Aorta (tissue), 5 donors: ENCODE measurements around the gene SCN3A. TPM values are rescaled to one million over a fixed set of nuclear protein-coding genes. Genes with fewer than 3 reads are reported as not detected.

Experiments used
- ATAC-seq: fragments of 200-7000 bp; cut with Tn5 transposase; one replicate; pipeline ENCODE4 v1.9.1; 2022; ENCODE audit warnings: moderate library complexity; ENCODE audit not compliant: low FRiP score
- DNase-seq, 2 donors: peaks; one replicate each; pipeline ENCODE4 v3.0.0-alpha.2; 2020
- H3K27ac ChIP-seq, 2 donors: one replicate each; pipeline ENCODE4 v1.5.1; 2013; ENCODE audit warnings: low read length in 2 of 2, mild to moderate bottlenecking in 2 of 2, moderate library complexity in 2 of 2, control low read depth in 1 of 2, inconsistent platforms in 1 of 2, low read depth in 1 of 2
- H3K27me3 ChIP-seq, 2 donors: one replicate each; pipeline ENCODE4 v1.6.1; 2013; ENCODE audit warnings: control low read depth in 1 of 2, low read length in 1 of 2, mild to moderate bottlenecking in 1 of 2, moderate library complexity in 1 of 2; ENCODE audit not compliant: insufficient read depth in 2 of 2, control insufficient read depth in 1 of 2
- H3K36me3 ChIP-seq, 2 donors: one replicate each; pipeline ENCODE4 v1.6.1; 2013; ENCODE audit warnings: control low read depth in 1 of 2, low read length in 1 of 2, mild to moderate bottlenecking in 1 of 2; ENCODE audit not compliant: insufficient read depth in 2 of 2, control insufficient read depth in 1 of 2
- H3K4me1 ChIP-seq, 2 donors: one replicate each; pipeline ENCODE4 v1.6.1; 2013; ENCODE audit warnings: low read length in 2 of 2, control low read depth in 1 of 2, mild to moderate bottlenecking in 1 of 2, moderate library complexity in 1 of 2; ENCODE audit not compliant: insufficient read depth in 2 of 2, control insufficient read depth in 1 of 2
- H3K4me3 ChIP-seq, 2 donors: one replicate each; pipeline ENCODE4 v1.5.1; 2013; ENCODE audit warnings: low read length in 2 of 2, control low read depth in 1 of 2, mild to moderate bottlenecking in 1 of 2
- H3K9me3 ChIP-seq: one replicate; pipeline ENCODE4 v1.6.1; 2013; ENCODE audit warnings: mild to moderate bottlenecking, low read length; ENCODE audit not compliant: control insufficient read depth
- WGBS, 2 donors: extraction: QIAGEN DNeasy Blood & Tissue Kit; methylation state at CpG; one replicate each; pipeline ENCODE4 v1.1.7; 2013; 5-methylcytosine and 5-hydroxymethylcytosine counted together
- intact Hi-C, 2 donors: fragments of 100-400 bp; cut with DNase I; formaldehyde crosslinking; loops; one replicate each; pipeline versions ENCODE4 v1.14.2 to v1.15.0; 2022
- polyA plus RNA-seq, 2 donors: library from polyadenylated mRNA; stranded (reverse); fragments of 200-250 nt; gene quantifications; one replicate each; pipeline ENCODE4 v1.2.3, GENCODE V29; 2013
- total RNA-seq, 2 donors: library from RNA; stranded (reverse); fragmentation: NEBNext Ultra II Directional; extraction: Animal tissue kit (Norgen Biotek cat#: 25700); gene quantifications; one replicate each; pipeline ENCODE4 v1.2.1, GENCODE V29; 2021
- donor health status: healthy with polysubstance abuse.
- donor health status: Bipolar disorder and iron deficiency.
- donor health status: DM: no; HTN: no; CAD: no.
- donor health status: DM: no; HTN: no; CAD: no.
- donor health status: DM: yes; HTN: yes; CAD: no.

SCN3A gene
- total and polyA plus RNA-seq, 4 donors = 0.08 to 19.3 (median 1.4) TPM

- no peaks in the 10 kb centered on the region for H3K36me3 ChIP-seq
- DNase-seq = no peak
- no peak overlapping the region for H3K27ac ChIP-seq
- ATAC-seq = no peak
- H3K27me3 ChIP-seq = no peaks in the 10 kb centered on the region
- no peaks in the 10 kb centered on the region for H3K9me3 ChIP-seq
- 4 to 6% methylated on average over 3 of the region's 3 CpGs for WGBS, 2 donors
- H3K4me1 ChIP-seq = no peaks in the 10 kb centered on the region
- H3K4me3 ChIP-seq = no peak overlapping the region
- intact Hi-C loops = no loop called here
These were observed 34.4 kb upstream of the SCN3A start for GRCh38 chr2:165238295-165238694.

GRCh38 chr2:165237056-165237455 is 33.2 kb upstream of the SCN3A start:
- ATAC-seq = no peak
- intact Hi-C loops = no loop called here
- no peak for DNase-seq
- H3K27me3 ChIP-seq = no peaks in the 10 kb centered on the region
- WGBS, 2 donors = 49 to 64% methylated on average over 2 of the region's 2 CpGs
- H3K27ac ChIP-seq = no peak overlapping the region
- H3K9me3 ChIP-seq = no peaks in the 10 kb centered on the region
- H3K4me3 ChIP-seq = no peak overlapping the region
- H3K4me1 ChIP-seq = no peaks in the 10 kb centered on the region
- H3K36me3 ChIP-seq = no peaks in the 10 kb centered on the region

- no peak for DNase-seq
- no peaks in the 10 kb centered on the region for H3K4me1 ChIP-seq
- WGBS, 2 donors = 72 to 79% methylated on average over 1 of the region's 1 CpG
- no peak overlapping the region for H3K4me3 ChIP-seq
- H3K9me3 ChIP-seq = no peaks in the 10 kb centered on the region
- intact Hi-C loops = no loop called here
- peaks cover 0 to 1% of the 10 kb centered on the region in 2 donors for H3K27me3 ChIP-seq
- H3K36me3 ChIP-seq = no peaks in the 10 kb centered on the region
- no peak overlapping the region for H3K27ac ChIP-seq
- no peak for ATAC-seq
These were observed 23.7 kb upstream of the SCN3A start for GRCh38 chr2:165227571-165227970.

GRCh38 chr2:165224941-165225340 is 21.1 kb upstream of the SCN3A start:
- no peak overlapping the region for H3K27ac ChIP-seq
- no peak for DNase-seq
- peaks cover 0 to 1% of the 10 kb centered on the region in 2 donors for H3K27me3 ChIP-seq
- 40 to 50% methylated on average over 1 of the region's 1 CpG for WGBS, 2 donors
- no peak for ATAC-seq
- H3K4me3 ChIP-seq = no peak overlapping the region
- H3K9me3 ChIP-seq = no peaks in the 10 kb centered on the region
- H3K4me1 ChIP-seq = no peaks in the 10 kb centered on the region
- intact Hi-C loops = no loop called here
- H3K36me3 ChIP-seq = no peaks in the 10 kb centered on the region

- Histone ChIP-seq H3K27me3 (peaks cover 0 to 2% of the 10 kb centered on the region in 2 donors), H3K36me3 (no peaks in the 10 kb centered on the region), H3K27ac (no peak overlapping the region), H3K9me3 (no peaks in the 10 kb centered on the region), H3K4me1 (no peaks in the 10 kb centered on the region), H3K4me3 (no peak overlapping the region)
- WGBS, 2 donors = 68 to 72% methylated on average over 3 of the region's 3 CpGs
- no peak for DNase-seq
- intact Hi-C loops = no loop called here
- ATAC-seq = no peak
These were observed 15.6 kb upstream of the SCN3A start for GRCh38 chr2:165219481-165219880.

- Histone ChIP-seq H3K9me3 (no peaks in the 10 kb centered on the region), H3K27ac (no peak overlapping the region), H3K4me1 (no peaks in the 10 kb centered on the region), H3K4me3 (no peak overlapping the region), H3K27me3 (peaks cover 0 to 2% of the 10 kb centered on the region in 2 donors), H3K36me3 (no peaks in the 10 kb centered on the region)
- intact Hi-C loops = no loop called here
- ATAC-seq (no peak), DNase-seq (no peak)
- WGBS, 2 donors = 64 to 77% methylated on average over 1 of the region's 1 CpG
These were observed 10.2 kb upstream of the SCN3A start for GRCh38 chr2:165214093-165214492.

- intact Hi-C loops = loop anchor here in 1 of 2 donors (5.0 to 10.0 kb wide), 2 partner anchors 186 to 473 kb away; no protein-coding TSS in a partner anchor
These were observed 4.2 kb upstream of the SCN3A start for GRCh38 chr2:165208094-165208493.

GRCh38 chr2:165205865-165206264 is 2.0 kb upstream of the SCN3A start:
- no peak for DNase-seq
- ATAC-seq = no peak
- 67 to 77% methylated on average over 2 of the region's 2 CpGs for WGBS, 2 donors
- intact Hi-C loops = loop anchor here in 1 of 2 donors (5.0 to 10.0 kb wide), 2 partner anchors 184 to 471 kb away; no protein-coding TSS in a partner anchor
- Histone ChIP-seq H3K4me1 (no peaks in the 10 kb centered on the region), H3K4me3 (no peak overlapping the region), H3K27ac (no peak overlapping the region), H3K36me3 (no peaks in the 10 kb centered on the region), H3K27me3 (no peaks in the 10 kb centered on the region), H3K9me3 (no peaks in the 10 kb centered on the region)

More at GRCh38 chr2:165208094-165208493, 4.2 kb upstream of the SCN3A start:
- Histone ChIP-seq H3K36me3 (no peaks in the 10 kb centered on the region), H3K4me3 (no peak overlapping the region), H3K27me3 (no peaks in the 10 kb centered on the region), H3K9me3 (no peaks in the 10 kb centered on the region), H3K4me1 (no peaks in the 10 kb centered on the region), H3K27ac (no peak overlapping the region)
- 63 to 64% methylated on average over 1 of the region's 1 CpG for WGBS, 2 donors
- DNase-seq = no peak
- no peak for ATAC-seq

GRCh38 chr2:165202239-165202638 is 1.6 kb downstream of the SCN3A start:
- ATAC-seq = no peak
- Histone ChIP-seq H3K4me3 (no peak overlapping the region), H3K9me3 (no peaks in the 10 kb centered on the region), H3K27me3 (no peaks in the 10 kb centered on the region), H3K27ac (no peak overlapping the region), H3K4me1 (no peaks in the 10 kb centered on the region), H3K36me3 (no peaks in the 10 kb centered on the region)
- DNase-seq = no peak
- intact Hi-C loops = loop anchor here (5.0 to 10.0 kb wide), 3 partner anchors 185 to 467 kb away; no protein-coding TSS in a partner anchor
- WGBS, 2 donors = 53 to 69% methylated on average over 1 of the region's 1 CpG
